ENCODE measurements around the gene CCDC187. TPM values are rescaled to one million over a fixed set of nuclear protein-coding genes. Genes with fewer than 3 reads are reported as not detected.

The CCDC187 gene
- total RNA-seq, 1 experiment from 2014 or later = 0.11 TPM

DNA sequence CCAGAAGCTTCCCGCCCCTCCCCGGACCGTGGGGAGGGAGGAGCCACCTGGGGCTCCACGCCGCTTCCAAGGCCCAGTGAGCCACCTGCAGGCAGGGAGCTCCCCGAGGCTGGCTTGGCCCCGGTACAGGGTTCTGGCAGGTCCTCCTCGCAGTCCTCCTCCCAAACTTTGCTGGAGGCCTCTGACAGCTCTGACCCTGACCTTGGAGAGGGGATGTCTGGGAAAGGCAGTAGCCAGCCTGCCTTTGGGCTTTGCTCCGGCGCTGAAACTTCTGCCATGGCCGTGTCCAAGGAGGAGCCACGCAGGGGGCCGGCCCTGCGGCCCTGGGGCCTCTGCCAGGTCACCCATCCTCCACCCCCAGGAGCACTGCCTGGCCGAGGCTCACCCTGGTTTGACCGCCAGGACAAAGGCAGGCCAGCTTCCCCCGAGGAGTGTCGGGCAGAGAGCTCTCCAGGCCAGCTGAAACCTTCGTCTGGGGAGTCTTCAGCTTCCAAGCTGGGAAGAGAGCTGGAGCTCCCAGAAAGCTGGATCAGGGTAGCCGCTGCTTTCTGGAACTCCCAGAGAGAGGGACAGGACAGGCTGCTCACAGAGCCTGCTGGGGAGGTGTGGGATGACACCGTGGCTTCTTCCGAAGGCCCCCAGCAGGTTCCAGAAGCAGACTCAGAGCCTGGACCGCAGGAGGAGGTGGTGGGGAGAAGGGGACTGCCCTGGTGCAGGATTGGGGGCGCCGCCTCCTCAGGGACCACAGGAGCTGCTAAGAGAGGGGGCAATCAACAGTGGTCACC is 49.3 kb downstream of the CCDC187 start:
- no peak overlapping the region for H3K27ac Mint-ChIP-seq (ENCODE audit: unreplicated experiment)
- POLR2A ChIA-PET = no interaction called here
- Histone ChIP-seq H3K9me3 (no peaks in the 10 kb centered on the region), H3K36me3 (ENCODE audit: control insufficient read depth, insufficient read depth, low read length) (no peaks in the 10 kb centered on the region), H3K4me1 (no peaks in the 10 kb centered on the region), H3K4me3 (ENCODE audit: low read depth, low read length) (no peak overlapping the region), H3K27me3 (replicated peaks; ENCODE audit: control insufficient read depth, insufficient read depth, low read length) (no peaks in the 10 kb centered on the region)
- no peak overlapping the region for H3K4me3 Mint-ChIP-seq (ENCODE audit: unreplicated experiment)
- peaks cover 4% of the 10 kb centered on the region for H3K36me3 Mint-ChIP-seq (ENCODE audit: insufficient read depth, unreplicated experiment)
- DNase-seq = no peak
- TF ChIP-seq CTCF (IDR thresholded peaks at IDR 0.05; ENCODE audit: insufficient read depth in 1 of 2, low read depth in 1 of 2, low read length in 1 of 2, severe bottlenecking in 1 of 2, unreplicated experiment in 1 of 2) = no peak
- CTCF ChIA-PET = interaction anchor here (0.6 kb wide), 1 partner anchor 181 kb away, joined by 3 read pairs; no protein-coding TSS in a partner anchor
- no TSS peak for BruUV-seq (replicated peaks)
- no peaks in the 10 kb centered on the region for H3K4me1 Mint-ChIP-seq (ENCODE audit: low read depth, unreplicated experiment)
- no peaks in the 10 kb centered on the region for H3K9me3 Mint-ChIP-seq (ENCODE audit: unreplicated experiment)
- no peaks in the 10 kb centered on the region for H3K27me3 Mint-ChIP-seq (ENCODE audit: insufficient read depth, unreplicated experiment)
- intact Hi-C loops (cut with micrococcal nuclease; ENCODE audit: unreplicated experiment) = no loop called here

DNA sequence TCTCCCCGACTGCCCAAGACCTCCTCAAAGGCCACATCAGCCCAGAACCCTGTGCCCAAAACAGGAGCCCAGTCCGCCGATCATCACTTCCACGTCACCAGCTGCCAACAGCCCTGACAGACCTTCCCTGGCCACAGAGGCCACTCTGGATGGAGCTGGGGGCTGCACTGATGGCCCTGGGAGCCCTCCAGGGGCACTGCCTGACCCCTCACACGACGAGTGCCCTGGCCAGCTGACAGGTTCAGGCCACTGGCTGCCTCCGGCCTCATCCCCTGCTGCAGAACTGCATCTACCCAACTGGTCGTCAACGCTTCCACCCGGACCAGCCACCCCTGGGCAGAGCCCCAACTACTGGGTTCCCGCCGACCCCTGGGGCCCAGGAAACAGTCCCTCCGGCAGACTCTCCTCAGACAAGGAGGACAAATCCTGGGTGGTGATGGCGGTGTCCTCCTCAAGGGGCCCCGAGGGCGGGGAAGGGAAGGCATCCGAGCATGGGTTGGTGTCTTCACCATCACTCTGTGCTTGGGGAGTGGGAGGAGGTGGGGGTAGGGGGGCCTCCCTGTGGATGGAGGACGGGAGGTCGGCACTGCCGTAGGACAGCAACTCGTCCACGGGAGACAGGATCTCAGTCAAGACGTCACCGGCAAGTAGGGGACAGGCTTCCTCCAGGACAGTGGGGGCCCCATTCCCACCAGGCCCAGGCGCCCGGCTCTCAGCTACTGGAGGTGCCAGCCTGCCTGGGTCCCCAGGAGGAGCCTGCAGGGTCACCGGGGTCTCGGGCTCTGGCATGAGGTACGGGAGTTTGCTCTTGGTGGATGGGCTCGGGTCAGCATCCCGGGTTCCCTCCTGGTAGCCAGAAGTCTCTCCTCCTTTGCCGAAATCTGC is 50.4 kb downstream of the CCDC187 start:
- no peak for DNase-seq
- no peaks in the 10 kb centered on the region for H3K27me3 Mint-ChIP-seq (ENCODE audit: insufficient read depth, unreplicated experiment)
- H3K27ac Mint-ChIP-seq (ENCODE audit: unreplicated experiment) = no peak overlapping the region
- no peaks in the 10 kb centered on the region for H3K9me3 ChIP-seq
- H3K4me3 ChIP-seq (ENCODE audit: low read depth, low read length) = no peak overlapping the region
- H3K27me3 ChIP-seq (replicated peaks; ENCODE audit: control insufficient read depth, insufficient read depth, low read length) = no peaks in the 10 kb centered on the region
- no peaks in the 10 kb centered on the region for H3K4me1 Mint-ChIP-seq (ENCODE audit: low read depth, unreplicated experiment)
- no peak overlapping the region for H3K4me3 Mint-ChIP-seq (ENCODE audit: unreplicated experiment)
- no peaks in the 10 kb centered on the region for H3K9me3 Mint-ChIP-seq (ENCODE audit: unreplicated experiment)
- ChIA-PET POLR2A (no interaction called here), CTCF (no interaction called here)
- intact Hi-C loops (cut with micrococcal nuclease; ENCODE audit: unreplicated experiment) = no loop called here
- TF ChIP-seq CTCF (IDR thresholded peaks at IDR 0.05; ENCODE audit: insufficient read depth in 1 of 2, low read depth in 1 of 2, low read length in 1 of 2, severe bottlenecking in 1 of 2, unreplicated experiment in 1 of 2) = no peak
- H3K36me3 ChIP-seq (ENCODE audit: control insufficient read depth, insufficient read depth, low read length) = no peaks in the 10 kb centered on the region
- H3K36me3 Mint-ChIP-seq (ENCODE audit: insufficient read depth, unreplicated experiment) = peaks cover 4% of the 10 kb centered on the region
- H3K4me1 ChIP-seq = no peaks in the 10 kb centered on the region
- no TSS peak for BruUV-seq (replicated peaks)

DNA sequence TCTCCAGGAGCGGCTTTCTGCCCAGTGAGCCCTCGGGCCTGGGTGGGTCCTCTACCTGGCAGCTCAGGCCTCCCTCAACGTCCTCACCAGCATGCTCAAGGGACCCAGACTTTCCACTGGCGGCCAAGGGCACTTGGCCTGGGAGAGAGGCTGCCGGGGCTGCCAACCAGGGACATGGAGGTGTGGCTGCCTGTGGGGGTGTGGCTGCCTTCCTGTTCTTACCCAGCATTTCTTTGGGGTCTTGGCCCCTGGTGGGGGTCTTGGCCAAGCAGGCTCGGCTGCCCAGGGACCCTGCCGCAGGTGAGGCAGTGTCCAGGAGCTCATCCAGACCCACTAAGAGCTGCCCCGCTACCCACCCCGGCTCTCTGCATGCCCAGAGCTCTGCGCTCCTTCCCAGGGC is 51.0 kb downstream of the CCDC187 start:
- intact Hi-C loops (cut with micrococcal nuclease; ENCODE audit: unreplicated experiment) = no loop called here
- DNase-seq = no peak
- CTCF ChIA-PET = no interaction called here
- no peak overlapping the region for H3K4me3 ChIP-seq (ENCODE audit: low read depth, low read length)
- POLR2A ChIA-PET = no interaction called here
- Mint-ChIP-seq H3K4me3 (ENCODE audit: unreplicated experiment) (no peak overlapping the region), H3K4me1 (ENCODE audit: low read depth, unreplicated experiment) (no peaks in the 10 kb centered on the region), H3K27me3 (ENCODE audit: insufficient read depth, unreplicated experiment) (no peaks in the 10 kb centered on the region), H3K36me3 (ENCODE audit: insufficient read depth, unreplicated experiment) (peaks cover 4% of the 10 kb centered on the region), H3K9me3 (ENCODE audit: unreplicated experiment) (no peaks in the 10 kb centered on the region), H3K27ac (ENCODE audit: unreplicated experiment) (no peak overlapping the region)
- TF ChIP-seq CTCF (IDR thresholded peaks at IDR 0.05; ENCODE audit: insufficient read depth in 1 of 2, low read depth in 1 of 2, low read length in 1 of 2, severe bottlenecking in 1 of 2, unreplicated experiment in 1 of 2) = no peak
- no peaks in the 10 kb centered on the region for H3K4me1 ChIP-seq
- no peaks in the 10 kb centered on the region for H3K9me3 ChIP-seq
- H3K27me3 ChIP-seq (replicated peaks; ENCODE audit: control insufficient read depth, insufficient read depth, low read length) = no peaks in the 10 kb centered on the region
- no peaks in the 10 kb centered on the region for H3K36me3 ChIP-seq (ENCODE audit: control insufficient read depth, insufficient read depth, low read length)
- no TSS peak for BruUV-seq (replicated peaks)
